ENCODE data around the gene B4GALT3.
A peak's percentile ranks its signal among the peaks of the same experiment; 100 is the strongest.
"Not testable (repeated sequence)": the region's sequence is repeated elsewhere in the genome, so short reads cannot be mapped to it uniquely, and the experiment has no call there.

The B4GALT3 gene

DNA sequence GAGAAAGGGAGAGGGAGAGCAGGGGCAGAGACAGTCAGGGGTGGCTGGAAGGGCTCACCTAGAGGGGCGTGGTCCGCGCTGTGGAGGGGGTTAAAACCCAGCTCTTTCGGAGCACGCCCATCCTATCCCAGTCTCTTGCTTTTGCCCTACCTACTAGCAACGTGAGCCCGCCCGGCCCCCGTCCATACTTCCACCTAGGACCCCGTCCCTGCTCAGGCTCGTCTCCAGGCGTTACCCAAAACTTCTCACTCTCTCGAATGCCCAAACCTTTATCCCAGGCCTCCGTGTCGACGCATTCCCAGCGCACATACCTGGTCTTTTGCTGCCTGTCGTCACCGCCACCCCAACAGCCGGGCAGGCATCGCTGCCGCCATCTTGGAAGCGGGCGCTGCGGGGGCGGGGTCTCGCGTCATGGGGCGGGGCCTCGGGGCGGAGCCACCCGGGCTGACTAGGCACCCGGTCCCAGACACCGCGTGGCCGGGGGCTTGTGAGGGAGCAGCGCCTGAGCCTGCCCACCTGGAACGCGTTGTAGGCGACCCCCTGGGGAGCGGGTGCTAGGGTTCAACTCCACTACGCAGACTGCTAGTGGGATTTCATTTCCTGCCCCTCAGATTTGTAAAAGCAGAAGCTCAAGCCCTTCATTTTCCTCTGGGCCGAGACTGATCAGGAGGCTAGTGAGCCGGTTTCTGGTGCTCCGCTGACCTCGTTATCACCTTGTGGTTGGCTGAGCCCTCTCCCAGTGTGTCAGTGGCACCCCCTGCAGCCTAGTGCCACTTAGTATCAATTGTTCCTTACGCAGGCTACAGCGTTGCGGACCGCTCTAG is at the start of gene B4GALT3:
TSS of gene B4GALT3 (minus strand) at position 396 of the 824 bp plus-strand sequence. CDS start 1,447 bp downstream, outside the sequence.
- H3K9me3 Mint-ChIP-seq, result no peaks in the 10 kb centered on the region
- H3K4me3 Mint-ChIP-seq, result peak within 1 kb of the TSS; percentile 100
- H3K36me3 Mint-ChIP-seq, result peaks cover 24% of the 10 kb centered on the region
- no peaks in the 10 kb centered on the region for H3K27me3 Mint-ChIP-seq
- DNase-seq (ENCODE audit: low spot score in 2 of 2) (peak; percentile 95 to 99), ATAC-seq (ENCODE audit: low read depth) (peak; percentile 92)
- peak within 1 kb of the TSS; percentile 96 for H3K27ac Mint-ChIP-seq
- H3K4me1 Mint-ChIP-seq, result peaks cover 47% of the 10 kb centered on the region

DNA sequence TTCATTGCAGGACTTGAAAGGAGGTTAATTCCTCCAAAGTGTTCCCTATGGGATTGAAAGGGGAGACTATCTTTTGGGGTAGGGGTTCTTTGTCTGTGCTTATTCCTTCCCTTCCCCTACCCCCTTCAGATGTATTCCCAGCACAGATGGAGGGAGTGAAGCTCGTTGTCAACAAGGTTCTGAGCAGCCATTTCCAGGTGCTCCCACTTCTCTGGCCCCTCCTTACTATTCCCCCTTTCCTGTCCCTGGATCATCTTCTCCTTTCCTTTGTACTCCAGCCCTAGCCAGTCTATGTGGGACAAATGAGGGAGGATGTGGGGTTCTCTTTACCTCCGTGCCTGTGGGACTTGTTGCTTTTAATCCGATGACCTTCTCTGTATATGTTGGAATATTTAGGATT is 49.5 kb upstream of the B4GALT3 start:
- H3K27me3 Mint-ChIP-seq, result peaks cover 18% of the 10 kb centered on the region
- peaks cover 10% of the 10 kb centered on the region for H3K36me3 Mint-ChIP-seq
- DNase-seq (ENCODE audit: low spot score in 2 of 2) (no peak), ATAC-seq (ENCODE audit: low read depth) (no peak)
- peak overlapping the region; percentile 53 for H3K27ac Mint-ChIP-seq
- H3K4me3 Mint-ChIP-seq, result peak overlapping the region; percentile 100
- H3K4me1 Mint-ChIP-seq, result peaks cover 21% of the 10 kb centered on the region
- H3K9me3 Mint-ChIP-seq, result no peaks in the 10 kb centered on the region

DNA sequence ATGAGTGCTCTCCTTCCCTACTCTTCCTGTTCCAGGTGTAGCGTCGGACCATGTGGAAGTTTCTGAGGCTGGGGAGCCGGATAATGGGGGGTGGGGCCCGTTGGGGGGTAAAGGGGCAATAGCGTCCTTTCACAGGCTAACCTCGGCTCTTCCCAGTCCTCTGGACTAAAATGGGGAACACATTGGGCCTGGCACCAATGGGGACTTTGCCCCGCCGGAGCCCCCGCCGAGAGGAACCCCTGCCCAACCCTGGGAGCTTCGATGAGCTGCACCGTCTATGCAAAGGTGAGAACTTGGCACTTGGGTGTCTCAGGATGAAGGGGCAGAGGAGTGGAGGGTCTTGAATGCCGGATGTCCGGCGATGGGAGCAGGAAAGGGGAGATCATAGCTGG is 49.0 kb upstream of the B4GALT3 start:
- H3K4me1 Mint-ChIP-seq, result peaks cover 21% of the 10 kb centered on the region
- ATAC-seq (ENCODE audit: low read depth), result no peak
- peak overlapping the region; percentile 87 for H3K27ac Mint-ChIP-seq
- peaks cover 10% of the 10 kb centered on the region for H3K36me3 Mint-ChIP-seq
- peak overlapping the region; percentile 100 for H3K4me3 Mint-ChIP-seq
- no peak for DNase-seq (ENCODE audit: low spot score in 2 of 2)
- H3K27me3 Mint-ChIP-seq, result peaks cover 18% of the 10 kb centered on the region
- no peaks in the 10 kb centered on the region for H3K9me3 Mint-ChIP-seq

DNA sequence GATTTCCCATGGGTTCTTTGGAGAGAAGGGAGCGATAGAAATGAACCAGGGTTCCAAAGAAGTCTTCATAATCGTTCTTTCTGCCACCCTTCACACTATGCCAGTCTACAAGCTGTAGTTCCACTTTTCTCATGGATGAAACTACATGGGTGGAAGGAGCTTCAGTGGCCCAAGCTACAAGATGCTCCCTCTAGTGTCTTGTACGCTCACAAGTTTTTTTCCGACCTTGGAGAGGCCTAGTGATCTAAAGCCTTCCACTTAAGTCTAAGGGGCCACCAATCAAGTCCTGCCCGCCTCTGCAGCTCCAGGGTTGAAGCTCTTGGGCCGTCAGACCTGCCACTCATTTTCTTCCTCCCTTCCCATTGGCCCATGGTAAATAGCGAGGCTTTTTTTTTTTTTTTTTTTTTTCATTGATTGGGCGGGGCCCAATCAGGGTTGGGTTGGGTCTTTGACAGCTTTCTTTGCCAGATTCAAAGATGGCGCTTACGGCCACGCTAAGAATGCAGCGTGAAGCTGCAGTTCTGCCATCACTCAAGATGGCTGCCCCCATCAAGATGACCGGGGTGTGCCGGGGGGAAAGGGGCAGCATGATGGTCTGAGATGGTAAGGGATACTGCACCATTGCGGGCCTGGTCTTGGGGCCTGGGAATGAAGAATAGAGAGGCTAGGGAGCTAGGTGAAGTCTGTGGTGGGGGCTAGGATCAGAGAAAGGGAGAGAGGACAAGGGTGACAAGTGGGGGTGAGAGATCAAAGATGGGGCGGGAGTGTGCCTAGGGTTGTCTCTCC is 48.4 kb upstream of the B4GALT3 start, which contains the start of gene TOMM40L:
TSS of gene TOMM40L (plus strand) at position 527 of the 786 bp plus-strand sequence. CDS start 430 bp downstream, outside the sequence.
- peak; percentile 92 for ATAC-seq (ENCODE audit: low read depth)
- peaks cover 21% of the 10 kb centered on the region for H3K4me1 Mint-ChIP-seq
- H3K4me3 Mint-ChIP-seq, result peak within 1 kb of the TSS; percentile 100

DNA sequence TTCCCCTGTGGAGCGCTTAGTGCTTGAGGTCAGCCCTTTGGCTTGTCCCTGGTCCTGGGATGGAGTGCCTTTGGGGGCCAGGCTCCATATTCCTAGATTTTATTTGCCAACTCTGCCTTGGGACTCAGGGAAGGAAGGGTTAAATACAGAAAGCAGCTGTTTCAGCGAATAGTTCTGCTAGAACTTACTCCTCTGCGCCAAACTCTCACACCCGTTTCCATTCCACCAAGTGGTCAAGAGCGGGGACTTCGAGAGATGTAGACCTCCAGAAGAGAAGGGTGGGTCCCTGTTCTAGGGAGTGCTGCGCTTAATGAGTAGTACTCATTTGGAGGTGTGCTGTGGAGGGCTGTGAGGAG is 47.8 kb upstream of the B4GALT3 start:
- Mint-ChIP-seq H3K36me3 (peaks cover 8% of the 10 kb centered on the region), H3K4me3 (no peak overlapping the region), H3K4me1 (peaks cover 21% of the 10 kb centered on the region), H3K9me3 (no peaks in the 10 kb centered on the region), H3K27ac (no peak overlapping the region), H3K27me3 (peaks cover 20% of the 10 kb centered on the region)
- DNase-seq (ENCODE audit: low spot score in 2 of 2), result no peak
- ATAC-seq (ENCODE audit: low read depth), result no peak

More for the DNA sequence above, 48.4 kb upstream of the B4GALT3 start, which contains the start of gene TOMM40L:
- DNase-seq (ENCODE audit: low spot score in 2 of 2), result peak; percentile 74 to 79
- Mint-ChIP-seq H3K36me3 (peaks cover 10% of the 10 kb centered on the region), H3K27ac (peak within 1 kb of the TSS; percentile 87), H3K27me3 (peaks cover 19% of the 10 kb centered on the region), H3K9me3 (no peaks in the 10 kb centered on the region)

DNA sequence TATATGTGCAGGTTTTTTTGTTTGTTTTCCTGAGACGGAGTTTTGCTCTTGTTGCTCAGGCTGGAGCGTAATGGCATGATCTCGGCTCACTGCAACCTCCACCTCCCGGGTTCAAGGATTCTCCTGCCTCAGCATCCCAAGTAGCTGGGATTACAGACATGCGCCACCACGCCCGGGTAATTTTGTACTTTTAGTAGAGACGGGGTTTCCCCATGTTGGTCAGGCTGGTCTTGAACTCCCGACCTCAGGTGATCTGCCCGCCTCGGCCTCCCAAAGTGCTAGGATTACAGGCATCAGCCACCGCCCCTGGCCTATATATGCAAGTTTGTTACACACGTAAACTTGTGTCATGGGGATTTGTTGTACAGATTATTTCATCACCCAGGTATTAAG is 47.4 kb upstream of the B4GALT3 start:
- peaks cover 24% of the 10 kb centered on the region for H3K27me3 Mint-ChIP-seq
- H3K4me1 Mint-ChIP-seq, result peaks cover 21% of the 10 kb centered on the region
- H3K27ac Mint-ChIP-seq; ATAC-seq (ENCODE audit: low read depth); H3K4me3 Mint-ChIP-seq; H3K36me3 Mint-ChIP-seq; DNase-seq (ENCODE audit: low spot score in 2 of 2); H3K9me3 Mint-ChIP-seq: not testable (repeated sequence)

DNA sequence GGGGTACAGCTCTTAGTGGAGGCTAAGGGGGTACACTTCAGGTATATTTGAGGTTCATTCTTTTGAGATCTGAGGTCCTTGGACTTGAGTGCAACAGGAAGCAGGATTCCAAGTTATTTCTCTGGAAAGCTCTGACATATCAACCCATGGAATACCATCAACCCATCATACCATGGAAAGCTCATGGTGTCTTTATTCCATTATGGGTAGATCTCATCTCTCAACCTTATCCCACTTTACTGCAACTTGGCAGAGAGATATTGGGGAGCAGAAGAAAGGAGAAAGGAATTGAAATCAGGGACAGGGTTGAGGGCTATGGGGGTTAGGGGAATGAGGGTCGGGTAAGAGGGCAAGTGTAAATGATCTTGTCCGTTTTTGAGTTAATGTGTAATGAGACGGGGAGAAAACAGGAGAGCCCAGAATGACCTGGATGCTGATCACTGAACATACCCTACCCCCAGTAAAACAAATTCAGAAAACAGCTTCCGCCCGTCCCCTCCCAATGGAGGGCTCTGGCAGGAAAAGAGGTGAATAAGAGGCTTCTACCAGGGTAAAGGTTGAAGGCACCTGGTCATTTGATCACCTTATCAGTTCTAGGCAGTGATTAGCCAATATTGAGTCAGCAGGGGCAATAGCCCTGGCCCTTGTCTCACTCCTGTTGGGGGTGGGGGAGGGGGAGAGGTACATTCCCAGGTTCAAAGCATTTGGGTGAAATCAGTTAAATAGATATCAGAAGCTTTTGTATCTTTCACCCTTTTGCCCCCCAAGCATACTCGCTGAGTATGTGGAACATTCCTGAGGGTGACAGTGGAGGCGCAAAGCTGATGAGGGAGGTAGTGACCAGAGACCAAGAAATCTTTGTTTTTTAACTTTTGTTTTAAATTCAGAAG is 46.7 kb upstream of the B4GALT3 start:
- peaks cover 7% of the 10 kb centered on the region for H3K36me3 Mint-ChIP-seq
- no peak overlapping the region for H3K27ac Mint-ChIP-seq

DNA sequence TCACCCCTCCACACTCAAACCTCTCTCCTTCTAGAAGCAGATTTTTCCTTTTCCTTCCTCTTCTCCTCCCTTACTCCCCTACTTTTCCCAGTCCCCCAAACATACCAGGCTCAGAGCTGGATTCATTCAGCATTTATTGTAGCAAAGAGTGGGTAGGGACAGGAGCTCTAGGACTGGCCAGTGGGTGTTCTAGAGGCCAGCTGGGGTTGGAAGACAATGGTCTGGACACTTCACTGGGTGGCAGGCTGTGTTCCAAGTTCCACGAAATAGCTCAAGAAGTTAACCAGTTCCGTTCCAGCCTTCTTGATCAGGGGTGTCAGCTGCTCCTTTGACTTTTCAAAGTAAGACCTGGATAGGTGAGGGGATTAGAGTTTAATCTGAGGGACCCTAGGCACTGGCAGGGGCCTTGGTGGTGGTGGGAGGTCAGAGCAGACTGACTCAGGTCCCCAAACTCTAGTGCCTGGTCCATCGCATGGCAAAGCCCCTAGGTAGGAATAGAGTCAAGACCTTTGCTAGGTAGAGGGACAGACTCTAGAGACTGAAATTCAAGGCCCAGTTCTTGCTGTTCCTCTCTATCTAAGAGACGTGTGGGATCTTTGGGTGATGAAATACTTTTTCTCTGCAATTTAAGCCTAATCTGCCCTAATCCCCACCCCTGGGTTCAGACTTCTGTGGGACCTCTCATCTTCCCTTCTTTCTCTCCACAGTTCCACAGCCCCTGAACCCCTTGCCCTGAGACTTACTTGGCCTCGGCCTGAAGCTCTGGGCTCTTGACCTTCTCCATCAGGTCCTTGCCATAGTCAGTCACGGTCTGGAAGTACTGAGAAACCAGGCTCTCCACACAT is 45.1 kb upstream of the B4GALT3 start:
- Mint-ChIP-seq H3K27ac (no peak overlapping the region), H3K4me3 (no peak overlapping the region), H3K36me3 (peaks cover 2% of the 10 kb centered on the region), H3K9me3 (no peaks in the 10 kb centered on the region), H3K27me3 (peaks cover 24% of the 10 kb centered on the region), H3K4me1 (peaks cover 29% of the 10 kb centered on the region)
- DNase-seq (ENCODE audit: low spot score in 2 of 2) (no peak), ATAC-seq (ENCODE audit: low read depth) (no peak)

More for the DNA sequence above, 46.7 kb upstream of the B4GALT3 start:
- DNase-seq (ENCODE audit: low spot score in 2 of 2), result no peak
- no peak overlapping the region for H3K4me3 Mint-ChIP-seq
- peaks cover 24% of the 10 kb centered on the region for H3K27me3 Mint-ChIP-seq
- ATAC-seq (ENCODE audit: low read depth), result no peak
- no peaks in the 10 kb centered on the region for H3K9me3 Mint-ChIP-seq
- H3K4me1 Mint-ChIP-seq, result peaks cover 21% of the 10 kb centered on the region

DNA sequence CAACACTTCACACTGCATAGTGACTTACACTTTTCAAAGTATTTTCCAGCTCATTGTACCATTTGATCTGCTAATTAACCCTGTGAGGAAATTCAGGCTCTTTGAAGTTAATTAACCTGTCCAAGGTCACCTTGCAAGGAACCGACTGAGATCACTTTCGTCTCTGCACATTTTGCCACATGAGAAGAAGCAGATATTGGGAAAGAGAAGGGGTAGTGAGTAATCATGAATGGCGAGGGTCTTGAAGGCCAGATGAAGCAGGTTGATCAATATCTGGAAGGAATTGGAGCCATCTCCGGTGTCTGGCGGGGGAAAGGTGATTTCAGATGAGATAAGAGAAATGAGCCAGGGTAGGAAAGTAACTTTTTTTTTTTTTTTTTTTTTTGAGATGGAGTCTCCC is 42.7 kb upstream of the B4GALT3 start:
- Mint-ChIP-seq H3K4me1 (peaks cover 27% of the 10 kb centered on the region), H3K27ac (no peak overlapping the region)

DNA sequence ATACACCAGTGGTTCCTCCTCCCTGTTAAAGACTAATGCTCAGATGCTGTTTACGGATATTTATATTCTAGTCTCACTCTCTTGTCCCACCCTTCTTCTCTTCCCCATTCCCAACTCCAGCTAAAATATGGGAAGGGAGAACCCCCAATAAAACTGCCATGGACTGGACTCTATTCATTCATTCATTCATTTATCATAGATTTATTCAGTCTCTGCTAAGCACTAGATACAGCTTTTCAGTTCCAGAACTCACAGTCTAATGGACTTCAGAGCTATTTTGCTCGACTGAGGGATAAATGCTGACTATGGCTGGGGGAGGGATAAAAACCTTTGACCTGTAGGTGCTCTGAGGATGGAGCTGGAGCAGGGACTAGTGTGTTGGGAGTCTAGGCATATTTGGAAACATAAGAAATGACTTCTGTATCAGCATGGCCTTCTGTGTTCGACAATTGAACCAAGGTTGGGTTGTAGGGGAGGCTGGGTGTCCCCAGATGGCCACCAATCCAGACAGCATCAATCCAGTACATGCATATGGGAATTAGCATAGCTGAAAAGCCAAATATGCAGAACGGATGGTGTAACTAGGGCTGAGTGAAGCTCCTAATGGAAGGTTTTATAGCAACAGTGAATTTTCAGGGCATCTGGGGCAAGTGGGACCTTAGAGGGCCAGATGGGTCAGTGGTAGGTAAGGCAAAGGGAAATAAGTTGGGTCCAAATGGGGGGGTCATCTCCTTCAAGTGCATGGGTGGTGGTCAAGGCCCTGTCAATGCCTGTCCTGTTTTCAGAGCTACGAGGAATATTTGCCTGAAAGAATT is 42.0 kb upstream of the B4GALT3 start:
- no peak overlapping the region for H3K4me3 Mint-ChIP-seq
- DNase-seq (ENCODE audit: low spot score in 2 of 2) (no peak), ATAC-seq (ENCODE audit: low read depth) (no peak)
- no peak overlapping the region for H3K27ac Mint-ChIP-seq
- peaks cover 10% of the 10 kb centered on the region for H3K36me3 Mint-ChIP-seq
- peaks cover 28% of the 10 kb centered on the region for H3K4me1 Mint-ChIP-seq
- H3K9me3 Mint-ChIP-seq, result no peaks in the 10 kb centered on the region
- H3K27me3 Mint-ChIP-seq, result peaks cover 27% of the 10 kb centered on the region

More for the DNA sequence above, 42.7 kb upstream of the B4GALT3 start:
- ATAC-seq (ENCODE audit: low read depth) (no peak), DNase-seq (ENCODE audit: low spot score in 2 of 2) (no peak)
- Mint-ChIP-seq H3K4me3 (no peak overlapping the region), H3K27me3 (peaks cover 27% of the 10 kb centered on the region), H3K9me3 (no peaks in the 10 kb centered on the region), H3K36me3 (peaks cover 5% of the 10 kb centered on the region)

DNA sequence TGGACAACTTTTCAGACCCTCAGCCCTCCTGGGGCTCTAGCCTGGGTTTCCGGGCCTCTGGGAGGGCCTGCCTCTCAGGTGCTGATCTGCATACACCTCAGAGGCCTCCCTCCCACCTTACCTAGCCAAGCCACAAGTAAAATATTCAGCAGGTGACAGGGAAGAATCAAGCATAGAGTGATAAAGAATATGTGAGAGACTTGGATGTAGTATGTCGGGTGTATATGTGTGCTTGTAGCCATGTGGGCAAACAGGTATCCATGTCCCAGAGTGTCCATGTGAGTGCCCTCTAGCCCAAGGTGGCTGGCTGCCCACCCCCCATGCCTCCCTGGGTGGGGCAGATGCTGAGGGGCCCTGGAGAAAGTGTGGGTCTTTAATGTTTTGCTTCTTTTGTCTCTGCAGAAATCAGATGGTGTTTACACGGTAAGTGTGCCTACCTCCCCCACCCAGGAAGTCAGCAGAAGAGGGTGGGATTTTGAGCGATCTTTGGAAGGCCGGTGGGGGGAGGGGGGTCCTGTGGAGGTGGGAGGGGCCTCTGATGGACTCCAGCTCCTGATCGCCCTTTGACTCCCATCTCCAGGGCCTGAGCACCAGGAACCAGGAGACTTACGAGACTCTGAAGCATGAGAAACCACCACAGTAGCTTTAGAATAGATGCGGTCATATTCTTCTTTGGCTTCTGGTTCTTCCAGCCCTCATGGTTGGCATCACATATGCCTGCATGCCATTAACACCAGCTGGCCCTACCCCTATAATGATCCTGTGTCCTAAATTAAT is 41.2 kb upstream of the B4GALT3 start:
- DNase-seq (ENCODE audit: low spot score in 2 of 2) (no peak), ATAC-seq (ENCODE audit: low read depth) (no peak)
- peaks cover 17% of the 10 kb centered on the region for H3K36me3 Mint-ChIP-seq
- H3K4me1 Mint-ChIP-seq, result peaks cover 28% of the 10 kb centered on the region
- peaks cover 20% of the 10 kb centered on the region for H3K27me3 Mint-ChIP-seq
- no peak overlapping the region for H3K27ac Mint-ChIP-seq
- no peaks in the 10 kb centered on the region for H3K9me3 Mint-ChIP-seq
- H3K4me3 Mint-ChIP-seq, result no peak overlapping the region

DNA sequence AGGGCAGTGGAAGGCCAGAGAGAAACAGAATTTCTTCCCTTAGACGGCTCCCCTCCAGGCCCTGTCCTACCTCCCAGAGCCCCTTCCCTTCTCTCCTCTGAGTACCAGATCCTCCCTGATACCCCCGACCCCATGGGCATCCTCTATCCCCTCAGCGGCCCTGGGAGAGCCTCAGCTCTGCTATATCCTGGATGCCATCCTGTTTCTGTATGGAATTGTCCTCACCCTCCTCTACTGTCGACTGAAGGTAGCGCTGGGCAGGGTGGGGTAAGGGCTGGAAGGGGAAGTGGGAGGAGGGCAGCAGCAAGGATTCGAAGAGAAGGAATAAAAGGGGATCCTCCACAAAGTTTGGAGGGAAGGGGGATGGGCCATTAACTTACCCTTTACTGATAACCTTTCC is 40.5 kb upstream of the B4GALT3 start:
- Mint-ChIP-seq H3K4me3 (no peak overlapping the region), H3K27me3 (peaks cover 15% of the 10 kb centered on the region)

More for the DNA sequence above, 40.5 kb upstream of the B4GALT3 start:
- peaks cover 28% of the 10 kb centered on the region for H3K4me1 Mint-ChIP-seq
- peaks cover 23% of the 10 kb centered on the region for H3K36me3 Mint-ChIP-seq
- no peak for ATAC-seq (ENCODE audit: low read depth)
- no peak overlapping the region for H3K27ac Mint-ChIP-seq
- DNase-seq (ENCODE audit: low spot score in 2 of 2), result no peak
- H3K9me3 Mint-ChIP-seq, result no peaks in the 10 kb centered on the region
